HepG2 (cell line): Measurements from ENCODE around the gene ABT1. TPM values are rescaled to one million over a fixed set of nuclear protein-coding genes. Genes with fewer than 3 reads are reported as not detected.

Source experiments
- CAMTA2 ChIP-seq: sonication (generic); formaldehyde crosslinking; IDR thresholded peaks from 2 replicates; pipeline ENCODE4 v1.4.0; 2020; ENCODE audit warnings: mild to moderate bottlenecking, missing genetic modification reagents, borderline replicate concordance
- GATAD2A ChIP-seq: IDR thresholded peaks from 2 replicates; pipeline ENCODE4 v1.6.1; 2016
- JARID2 ChIP-seq: sonication (generic); formaldehyde crosslinking; IDR thresholded peaks from 2 replicates; pipeline ENCODE4 v1.8.1; 2023; ENCODE audit warnings: missing genetic modification reagents, inconsistent platforms; ENCODE audit not compliant: insufficient replicate concordance
- JUN ChIP-seq: sonication (generic); formaldehyde crosslinking; IDR thresholded peaks from 2 replicates; pipeline ENCODE4 v1.4.0; 2020; ENCODE audit warnings: mild to moderate bottlenecking, missing genetic modification reagents
- KDM1A ChIP-seq: IDR thresholded peaks from 2 replicates; pipeline ENCODE4 v1.6.1; 2016; ENCODE audit warnings: missing compliant biosample characterization
- KLF12 ChIP-seq: sonication (generic); formaldehyde crosslinking; IDR thresholded peaks from 2 replicates; pipeline ENCODE4 v1.4.0; 2020; ENCODE audit warnings: missing genetic modification reagents, borderline replicate concordance
- THYN1 ChIP-seq: sonication (generic); formaldehyde crosslinking; IDR thresholded peaks from 2 replicates; pipeline ENCODE4 v1.8.1; 2023; ENCODE audit warnings: low read depth, mild to moderate bottlenecking, moderate library complexity, missing genetic modification reagents, borderline replicate concordance
- U2AF1 ChIP-seq: fragments of 200-400 bp; formaldehyde crosslinking; optimal IDR thresholded peaks from 2 replicates; pipeline ENCODE3; 2017; ENCODE audit warnings: mild to moderate bottlenecking, low read depth, low read length
- ZFX ChIP-seq: sonication (generic); formaldehyde crosslinking; IDR thresholded peaks from 2 replicates; pipeline ENCODE4 v1.4.0; 2020; ENCODE audit warnings: mild to moderate bottlenecking, low read depth, missing genetic modification reagents, moderate library complexity
- ZFY ChIP-seq: sonication (generic); formaldehyde crosslinking; IDR thresholded peaks from 2 replicates; pipeline ENCODE4 v1.4.0; 2020; ENCODE audit warnings: missing genetic modification reagents
- ZFYVE20 ChIP-seq: sonication (generic); formaldehyde crosslinking; IDR thresholded peaks from 2 replicates; pipeline ENCODE4 v1.8.0; 2023; ENCODE audit warnings: low read depth, mild to moderate bottlenecking, moderate library complexity, missing genetic modification reagents, borderline replicate concordance
- ZNF230 ChIP-seq: sonication (generic); formaldehyde crosslinking; IDR thresholded peaks from 2 replicates; pipeline ENCODE4 v1.4.0; 2020; ENCODE audit warnings: mild to moderate bottlenecking, missing genetic modification reagents
- ZNF256 ChIP-seq: sonication (generic); formaldehyde crosslinking; conservative IDR thresholded peaks from 2 replicates; pipeline ENCODE4 v1.4.0; 2020; ENCODE audit warnings: missing genetic modification reagents
- ZNF33B ChIP-seq: sonication (generic); formaldehyde crosslinking; IDR thresholded peaks from 2 replicates; pipeline ENCODE4 v1.5.1; 2020; ENCODE audit warnings: mild to moderate bottlenecking, missing genetic modification reagents
- ZNF382 ChIP-seq: sonication (generic); formaldehyde crosslinking; IDR thresholded peaks from 2 replicates; pipeline ENCODE4 v1.5.0; 2020; ENCODE audit warnings: missing genetic modification reagents, mild to moderate bottlenecking, borderline replicate concordance
- ZNF383 ChIP-seq: sonication (generic); formaldehyde crosslinking; IDR thresholded peaks from 2 replicates; pipeline ENCODE4 v1.4.0; 2020; ENCODE audit warnings: missing genetic modification reagents, mild to moderate bottlenecking, borderline replicate concordance
- ZNF446 ChIP-seq: sonication (generic); formaldehyde crosslinking; IDR thresholded peaks from 2 replicates; pipeline ENCODE4 v1.5.0; 2020; ENCODE audit warnings: mild to moderate bottlenecking, missing genetic modification reagents
- ZNF614 ChIP-seq: IDR thresholded peaks from 2 replicates; pipeline ENCODE4 v1.6.1; 2018; ENCODE audit warnings: missing biosample characterization, missing genetic modification reagents, inconsistent platforms, borderline replicate concordance
- polyA plus RNA-seq, 8 experiments: library from polyadenylated mRNA; depleted of rRNA in 3 of 8; stranded (reverse) in 7 of 8; unstranded in 1 of 8; fragments of >200 nt; fragmentation: Illumina TruSeq in 4 of 8; extraction: Trizol in 4 of 8; gene quantifications; 2 replicates each; pipeline versions ENCODE4 v1.2.1 to v1.2.3, GENCODE V29; 2011 to 2016; ENCODE audit warnings: low read depth in 4 of 8, missing spikeins in 1 of 8, mixed read lengths in 1 of 8; ENCODE audit not compliant: insufficient read depth in 1 of 8
- total RNA-seq, 5 experiments: library from RNA; depleted of rRNA; stranded (reverse); fragments of >200 nt; fragmentation: Illumina TruSeq; extraction: Trizol; gene quantifications; 2 replicates each; pipeline ENCODE4 v1.2.3, GENCODE V29; 2016; ENCODE audit warnings: low read depth in 1 of 5
- TF ChIP-seq, protein P1 (sequence below): IDR thresholded peaks from 2 replicates; pipeline ENCODE4 v1.6.1; 2018; ENCODE audit warnings: missing genetic modification reagents
- TF ChIP-seq, protein P2 (sequence below): sonication (generic); formaldehyde crosslinking; IDR thresholded peaks from 2 replicates; pipeline ENCODE4 v1.5.0; 2020; ENCODE audit warnings: missing genetic modification reagents, mild to moderate bottlenecking, borderline replicate concordance
- TF ChIP-seq, protein P3 (sequence below): sonication (generic); formaldehyde crosslinking; IDR thresholded peaks from 2 replicates; pipeline ENCODE4 v1.5.0; 2020; ENCODE audit warnings: mild to moderate bottlenecking, missing genetic modification reagents
- TF ChIP-seq, protein P4 (sequence below): sonication (generic); formaldehyde crosslinking; conservative IDR thresholded peaks from 2 replicates; pipeline ENCODE4 v1.8.1; 2023; ENCODE audit warnings: missing genetic modification reagents

ABT1 gene
- total and polyA plus RNA-seq, 2 of the 13 experiments (the other 11 are each of a cell fraction or from before 2014, with no cell fraction given): 38.4 TPM

- no peak for TF ChIP-seq JARID2 (CRISPR knock-in tag)
- TF ChIP-seq ZFX: 0 out of 2 replicates have a peak, but pooled peaks have one; percentile 24
- no peak for TF ChIP-seq KLF12
- TF ChIP-seq ZFYVE20 (CRISPR knock-in tag): no peak
- no peak for TF ChIP-seq U2AF1
- no peak for TF ChIP-seq ZNF256
- TF ChIP-seq, protein P1, sequence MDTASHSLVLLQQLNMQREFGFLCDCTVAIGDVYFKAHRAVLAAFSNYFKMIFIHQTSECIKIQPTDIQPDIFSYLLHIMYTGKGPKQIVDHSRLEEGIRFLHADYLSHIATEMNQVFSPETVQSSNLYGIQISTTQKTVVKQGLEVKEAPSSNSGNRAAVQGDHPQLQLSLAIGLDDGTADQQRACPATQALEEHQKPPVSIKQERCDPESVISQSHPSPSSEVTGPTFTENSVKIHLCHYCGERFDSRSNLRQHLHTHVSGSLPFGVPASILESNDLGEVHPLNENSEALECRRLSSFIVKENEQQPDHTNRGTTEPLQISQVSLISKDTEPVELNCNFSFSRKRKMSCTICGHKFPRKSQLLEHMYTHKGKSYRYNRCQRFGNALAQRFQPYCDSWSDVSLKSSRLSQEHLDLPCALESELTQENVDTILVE (CRISPR knock-in tag): 0 out of 2 replicates have a peak, but pooled peaks have one; percentile 11
- no peak for TF ChIP-seq ZNF33B
- TF ChIP-seq, protein P2, sequence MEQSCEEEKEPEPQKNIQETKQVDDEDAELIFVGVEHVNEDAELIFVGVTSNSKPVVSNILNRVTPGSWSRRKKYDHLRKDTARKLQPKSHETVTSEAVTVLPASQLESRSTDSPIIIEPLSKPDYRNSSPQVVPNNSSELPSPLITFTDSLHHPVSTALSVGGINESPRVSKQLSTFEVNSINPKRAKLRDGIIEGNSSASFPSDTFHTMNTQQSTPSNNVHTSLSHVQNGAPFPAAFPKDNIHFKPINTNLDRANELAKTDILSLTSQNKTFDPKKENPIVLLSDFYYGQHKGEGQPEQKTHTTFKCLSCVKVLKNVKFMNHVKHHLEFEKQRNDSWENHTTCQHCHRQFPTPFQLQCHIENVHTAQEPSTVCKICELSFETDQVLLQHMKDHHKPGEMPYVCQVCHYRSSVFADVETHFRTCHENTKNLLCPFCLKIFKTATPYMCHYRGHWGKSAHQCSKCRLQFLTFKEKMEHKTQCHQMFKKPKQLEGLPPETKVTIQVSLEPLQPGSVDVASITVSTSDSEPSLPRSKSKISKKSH: no peak
- TF ChIP-seq ZFY: no peak
- no peak for TF ChIP-seq JUN (CRISPR knock-in tag)
- TF ChIP-seq, protein P3, sequence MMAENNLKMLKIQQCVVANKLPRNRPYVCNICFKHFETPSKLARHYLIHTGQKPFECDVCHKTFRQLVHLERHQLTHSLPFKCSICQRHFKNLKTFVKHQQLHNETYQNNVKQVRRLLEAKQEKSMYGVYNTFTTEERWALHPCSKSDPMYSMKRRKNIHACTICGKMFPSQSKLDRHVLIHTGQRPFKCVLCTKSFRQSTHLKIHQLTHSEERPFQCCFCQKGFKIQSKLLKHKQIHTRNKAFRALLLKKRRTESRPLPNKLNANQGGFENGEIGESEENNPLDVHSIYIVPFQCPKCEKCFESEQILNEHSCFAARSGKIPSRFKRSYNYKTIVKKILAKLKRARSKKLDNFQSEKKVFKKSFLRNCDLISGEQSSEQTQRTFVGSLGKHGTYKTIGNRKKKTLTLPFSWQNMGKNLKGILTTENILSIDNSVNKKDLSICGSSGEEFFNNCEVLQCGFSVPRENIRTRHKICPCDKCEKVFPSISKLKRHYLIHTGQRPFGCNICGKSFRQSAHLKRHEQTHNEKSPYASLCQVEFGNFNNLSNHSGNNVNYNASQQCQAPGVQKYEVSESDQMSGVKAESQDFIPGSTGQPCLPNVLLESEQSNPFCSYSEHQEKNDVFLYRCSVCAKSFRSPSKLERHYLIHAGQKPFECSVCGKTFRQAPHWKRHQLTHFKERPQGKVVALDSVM (CRISPR knock-in tag): no peak
- no peak for TF ChIP-seq THYN1 (CRISPR knock-in tag)
- TF ChIP-seq GATAD2A: peak; percentile 59; the same call in 1 of the 2 replicates
- TF ChIP-seq CAMTA2 (CRISPR knock-in tag): no peak
- TF ChIP-seq KDM1A (CRISPR knock-in tag): peak; percentile 66; the same call in 1 of the 2 replicates
- TF ChIP-seq ZNF614 (CRISPR knock-in tag): peak; percentile 42; the same call in 1 of the 2 replicates
- no peak for TF ChIP-seq ZNF383 (CRISPR knock-in tag)
- no peak for TF ChIP-seq ZNF446 (CRISPR knock-in tag)
- TF ChIP-seq, protein P4, sequence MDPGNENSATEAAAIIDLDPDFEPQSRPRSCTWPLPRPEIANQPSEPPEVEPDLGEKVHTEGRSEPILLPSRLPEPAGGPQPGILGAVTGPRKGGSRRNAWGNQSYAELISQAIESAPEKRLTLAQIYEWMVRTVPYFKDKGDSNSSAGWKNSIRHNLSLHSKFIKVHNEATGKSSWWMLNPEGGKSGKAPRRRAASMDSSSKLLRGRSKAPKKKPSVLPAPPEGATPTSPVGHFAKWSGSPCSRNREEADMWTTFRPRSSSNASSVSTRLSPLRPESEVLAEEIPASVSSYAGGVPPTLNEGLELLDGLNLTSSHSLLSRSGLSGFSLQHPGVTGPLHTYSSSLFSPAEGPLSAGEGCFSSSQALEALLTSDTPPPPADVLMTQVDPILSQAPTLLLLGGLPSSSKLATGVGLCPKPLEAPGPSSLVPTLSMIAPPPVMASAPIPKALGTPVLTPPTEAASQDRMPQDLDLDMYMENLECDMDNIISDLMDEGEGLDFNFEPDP (CRISPR knock-in tag): 0 out of 2 replicates have a peak, but pooled peaks have one; percentile 59
- no peak for TF ChIP-seq ZNF382 (CRISPR knock-in tag)
- TF ChIP-seq ZNF230 (CRISPR knock-in tag): no peak
These were observed 41.9 kb upstream of the ABT1 start (continued) for GRCh38 chr6:26554697-26555504.
